Measurements from ENCODE around the gene SLC30A2. TPM values are rescaled to one million over a fixed set of nuclear protein-coding genes. Genes with fewer than 3 reads are reported as not detected.

The SLC30A2 gene
- total and polyA plus RNA-seq, 4 donors = under 0.01 to 0.12 (median 0.05) TPM; not detected in 1

GRCh38 chr1:26022404-26022779, 23.5 kb downstream of the SLC30A2 start (continued):
- no peak for TF ChIP-seq GABPA (IDR thresholded peaks at IDR 0.05 in 1 of 2, conservative IDR thresholded peaks at IDR 0.05 in 1 of 2)

DNA sequence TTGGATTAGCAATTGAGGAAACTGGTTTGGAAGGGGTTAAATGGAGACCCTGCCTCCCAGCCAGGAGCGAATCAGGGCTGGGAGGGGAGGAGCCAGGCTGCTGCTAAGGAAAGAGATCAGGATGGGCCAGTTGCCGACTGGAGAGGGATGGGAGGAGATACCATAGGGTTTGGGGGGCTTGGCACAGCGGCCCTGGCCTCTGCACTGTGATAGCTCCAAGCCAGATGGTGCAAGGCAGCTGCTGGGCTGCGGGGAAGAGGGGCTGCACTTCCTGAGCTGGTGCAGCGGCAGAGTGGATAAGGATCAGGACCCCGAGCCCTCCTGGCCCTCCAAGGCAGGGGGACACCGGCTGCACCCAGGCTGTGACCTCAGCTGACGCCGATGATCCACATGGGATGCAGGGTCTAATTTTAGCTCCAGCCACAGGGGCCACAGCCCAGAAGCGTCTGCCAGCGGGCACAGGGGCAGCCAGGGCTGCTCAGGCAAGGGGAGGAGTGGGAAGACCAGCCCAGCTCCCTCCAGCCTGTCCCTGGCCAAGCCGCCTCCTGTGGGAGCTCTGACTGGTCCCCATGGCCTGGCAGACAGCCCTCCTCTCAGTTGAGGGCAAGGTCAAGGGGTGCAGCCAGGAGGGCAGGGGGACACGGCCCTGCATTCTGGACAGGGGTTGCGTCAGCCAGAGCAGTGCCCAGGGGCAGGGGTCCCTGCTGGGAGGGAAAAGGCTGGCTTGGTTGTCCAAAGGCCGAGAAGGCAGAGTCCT, 24.1 kb downstream of the SLC30A2 start, which contains the start of gene EXTL1:
Gene EXTL1, plus strand, starts transcription at position 129 of the 757 bp plus-strand sequence. CDS start 872 bp downstream, outside the sequence.
- Histone ChIP-seq H3K27me3 (ENCODE audit: control insufficient read depth in 4 of 4, insufficient read depth in 4 of 4, low read length in 3 of 4) (no peaks in the 10 kb centered on the region), H3K4me3 (ENCODE audit: low read depth in 1 of 3, low read length in 3 of 3) (no peak within 1 kb of the TSS), H3K9me3 (ENCODE audit: control insufficient read depth in 4 of 4, low read length in 3 of 4) (no peaks in the 10 kb centered on the region), H3K4me1 (ENCODE audit: control insufficient read depth in 4 of 4, insufficient read depth in 4 of 4, low read length in 3 of 4) (peaks cover 0 to 5% (median 0%) of the 10 kb centered on the region in 4 donors), H3K27ac (ENCODE audit: low read depth in 1 of 2, low read length in 2 of 2) (no peak within 1 kb of the TSS), H3K9ac (ENCODE audit: low read depth in 1 of 2, low read length in 2 of 2) (no peak within 1 kb of the TSS), H3K36me3 (ENCODE audit: control insufficient read depth in 4 of 4, insufficient read depth in 3 of 4, low read depth in 1 of 4, low read length in 3 of 4) (no peaks in the 10 kb centered on the region)
- TF ChIP-seq REST (IDR thresholded peaks at IDR 0.05) (no peak), FOXA2 (IDR thresholded peaks at IDR 0.05) (no peak), JUND (IDR thresholded peaks at IDR 0.05) (no peak), RAD21 (IDR thresholded peaks at IDR 0.05) (no peak), GABPA (IDR thresholded peaks at IDR 0.05 in 1 of 2, conservative IDR thresholded peaks at IDR 0.05 in 1 of 2) (no peak), CTCF (IDR thresholded peaks at IDR 0.05; ENCODE audit: low read depth, low read length, missing input control) (no peak), TAF1 (conservative IDR thresholded peaks at IDR 0.05) (no peak), SP1 (IDR thresholded peaks at IDR 0.05) (no peak), FOXA1 (IDR thresholded peaks at IDR 0.05) (no peak), MAX (IDR thresholded peaks at IDR 0.05) (no peak), RXRA (IDR thresholded peaks at IDR 0.05) (no peak), HNF4A (conservative IDR thresholded peaks at IDR 0.05) (no peak), HNF4G (IDR thresholded peaks at IDR 0.05) (no peak), NR2F2 (IDR thresholded peaks at IDR 0.05) (no peak)
- TF ChIP-seq, protein P1, sequence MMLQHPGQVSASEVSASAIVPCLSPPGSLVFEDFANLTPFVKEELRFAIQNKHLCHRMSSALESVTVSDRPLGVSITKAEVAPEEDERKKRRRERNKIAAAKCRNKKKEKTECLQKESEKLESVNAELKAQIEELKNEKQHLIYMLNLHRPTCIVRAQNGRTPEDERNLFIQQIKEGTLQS (IDR thresholded peaks at IDR 0.05) = no peak
- WGBS = 59% methylated on average over 15 of the region's 15 CpGs
- no peak for DNase-seq (ENCODE audit: low spot score)
